Upper lobe of right lung (tissue), 1 donor: ENCODE data around the gene CYB5R2. TPM values are rescaled to one million over a fixed set of nuclear protein-coding genes. Genes with fewer than 3 reads are reported as not detected.

ENCODE experiments used
- ATAC-seq: fragments of 200-7000 bp; cut with Tn5 transposase; one replicate; pipeline ENCODE4 v1.9.1; 2020; ENCODE audit warnings: mild to moderate bottlenecking, moderate library complexity
- DNase-seq: peaks from one replicate; pipeline ENCODE4 v3.0.0-alpha.2; 2020
- H3K27ac ChIP-seq: fragments of 200-600 bp; one replicate; pipeline ENCODE4 v1.8.0; 2022
- H3K27me3 ChIP-seq: fragments of 200-600 bp; one replicate; pipeline ENCODE4 v1.8.0; 2022; ENCODE audit warnings: mild to moderate bottlenecking
- H3K36me3 ChIP-seq: fragments of 200-600 bp; one replicate; pipeline ENCODE4 v1.8.0; 2022
- H3K4me1 ChIP-seq: fragments of 200-600 bp; one replicate; pipeline ENCODE4 v1.8.0; 2022
- H3K4me3 ChIP-seq: fragments of 200-600 bp; one replicate; pipeline ENCODE4 v1.8.0; 2022; ENCODE audit warnings: mild to moderate bottlenecking
- H3K9me3 ChIP-seq: fragments of 200-600 bp; one replicate; pipeline ENCODE4 v1.8.0; 2022
- CTCF ChIP-seq: fragments of 200-600 bp; IDR thresholded peaks from one replicate; pipeline ENCODE4 v1.8.0; 2022; ENCODE audit warnings: antibody characterized with exemption
- intact Hi-C: fragments of 100-400 bp; cut with DNase I; formaldehyde crosslinking; loops from one replicate; pipeline ENCODE4 v1.11.0; 2022
- total RNA-seq: library from RNA; stranded (reverse); fragmentation: NEBNext Ultra II Directional; extraction: Animal tissue kit (Norgen Biotek cat#: 25700); gene quantifications from one replicate; pipeline ENCODE4 v1.2.1, GENCODE V29; 2021
- donor health status: DM: no; HTN: yes; CAD: no; lungs with severe emphysema.

CYB5R2 gene
- total RNA-seq, 1 donor from 2014 or later, result 14.2 TPM

GRCh38 chr11:7630002-7630401 is 43.3 kb downstream of the CYB5R2 start:
- no peak for TF ChIP-seq CTCF
- DNase-seq (no peak), ATAC-seq (no peak)
- intact Hi-C loops, result no loop called here
- no peak overlapping the region for H3K27ac ChIP-seq
- H3K4me1 ChIP-seq, result no peaks in the 10 kb centered on the region
- H3K36me3 ChIP-seq, result peaks cover 76% of the 10 kb centered on the region
- no peak overlapping the region for H3K4me3 ChIP-seq
- no peaks in the 10 kb centered on the region for H3K9me3 ChIP-seq
- no peaks in the 10 kb centered on the region for H3K27me3 ChIP-seq

- ATAC-seq (no peak), DNase-seq (no peak)
- peaks cover 69% of the 10 kb centered on the region for H3K36me3 ChIP-seq
- TF ChIP-seq CTCF, result no peak
- H3K4me1 ChIP-seq, result no peaks in the 10 kb centered on the region
- intact Hi-C loops, result no loop called here
- no peaks in the 10 kb centered on the region for H3K9me3 ChIP-seq
- H3K27me3 ChIP-seq, result no peaks in the 10 kb centered on the region
- no peak overlapping the region for H3K4me3 ChIP-seq
- no peak overlapping the region for H3K27ac ChIP-seq
Observed at GRCh38 chr11:7628660-7629059, 44.6 kb downstream of the CYB5R2 start.

GRCh38 chr11:7622721-7623120 is 50.6 kb downstream of the CYB5R2 start:
- Histone ChIP-seq H3K27me3 (no peaks in the 10 kb centered on the region), H3K36me3 (peaks cover 41% of the 10 kb centered on the region), H3K4me1 (no peaks in the 10 kb centered on the region), H3K9me3 (no peaks in the 10 kb centered on the region), H3K27ac (no peak overlapping the region), H3K4me3 (no peak overlapping the region)
- ATAC-seq (no peak), DNase-seq (no peak)
- no peak for TF ChIP-seq CTCF
- intact Hi-C loops, result no loop called here

- Histone ChIP-seq H3K27ac (no peak overlapping the region), H3K4me1 (no peaks in the 10 kb centered on the region), H3K4me3 (no peak overlapping the region), H3K27me3 (no peaks in the 10 kb centered on the region), H3K9me3 (no peaks in the 10 kb centered on the region), H3K36me3 (peaks cover 30% of the 10 kb centered on the region)
- ATAC-seq (no peak), DNase-seq (no peak)
- intact Hi-C loops, result no loop called here
- TF ChIP-seq CTCF, result no peak
Observed at GRCh38 chr11:7621554-7621953, 51.7 kb downstream of the CYB5R2 start.

- H3K36me3 ChIP-seq, result peaks cover 26% of the 10 kb centered on the region
- H3K4me3 ChIP-seq, result no peak overlapping the region
- H3K27me3 ChIP-seq, result no peaks in the 10 kb centered on the region
- H3K27ac ChIP-seq, result no peak overlapping the region
- no peak for TF ChIP-seq CTCF
- DNase-seq (no peak), ATAC-seq (no peak)
- no peaks in the 10 kb centered on the region for H3K9me3 ChIP-seq
- H3K4me1 ChIP-seq, result no peaks in the 10 kb centered on the region
- intact Hi-C loops, result no loop called here
Observed at GRCh38 chr11:7621090-7621489, 52.2 kb downstream of the CYB5R2 start.

- H3K4me3 ChIP-seq, result no peak overlapping the region
- no peaks in the 10 kb centered on the region for H3K4me1 ChIP-seq
- no peak for TF ChIP-seq CTCF
- H3K27me3 ChIP-seq, result no peaks in the 10 kb centered on the region
- H3K36me3 ChIP-seq, result peaks cover 17% of the 10 kb centered on the region
- DNase-seq, result no peak
- intact Hi-C loops, result no loop called here
- ATAC-seq, result no peak
- H3K9me3 ChIP-seq, result no peaks in the 10 kb centered on the region
- no peak overlapping the region for H3K27ac ChIP-seq
Observed at GRCh38 chr11:7619322-7619721, 54.0 kb downstream of the CYB5R2 start.
